Psoas muscle (tissue), 8 donors: ENCODE data around the gene MOV10L1. TPM values are rescaled to one million over a fixed set of nuclear protein-coding genes. Genes with fewer than 3 reads are reported as not detected.
"Not testable (repeated sequence)": the region's sequence is repeated elsewhere in the genome, so short reads cannot be mapped to it uniquely, and the experiment has no call there.

Source experiments
- ATAC-seq, 4 donors: fragments of 200-7000 bp; cut with Tn5 transposase; one replicate each; pipeline ENCODE4 v1.9.1; 2020; ENCODE audit warnings: moderate library complexity in 3 of 4, mild to moderate bottlenecking in 2 of 4
- DNase-seq, 2 donors: peaks; one replicate each; pipeline ENCODE4 v3.0.0-alpha.2; 2020
- H3K27ac ChIP-seq: fragments of 200-600 bp; one replicate; pipeline ENCODE4 v1.8.0; 2022
- H3K27me3 ChIP-seq, 3 donors: fragments of 200-600 bp in 1 of 3; one replicate each; pipeline versions ENCODE4 v1.6.1 to v1.8.0; 2013 to 2022; ENCODE audit warnings: low read length in 2 of 3, mild to moderate bottlenecking in 2 of 3, moderate library complexity in 1 of 3; ENCODE audit not compliant: insufficient read depth in 3 of 3
- H3K36me3 ChIP-seq, 2 donors: fragments of 200-600 bp in 1 of 2; one replicate each; pipeline versions ENCODE4 v1.6.1 to v1.8.0; 2013 to 2022; ENCODE audit warnings: low read depth in 1 of 2, mild to moderate bottlenecking in 1 of 2, moderate library complexity in 1 of 2; ENCODE audit not compliant: insufficient read depth in 1 of 2
- H3K4me1 ChIP-seq: fragments of 200-600 bp; one replicate; pipeline ENCODE4 v1.8.0; 2022
- H3K4me3 ChIP-seq: fragments of 200-600 bp; one replicate; pipeline ENCODE4 v1.8.0; 2022; ENCODE audit warnings: mild to moderate bottlenecking
- H3K9me3 ChIP-seq: fragments of 200-600 bp; one replicate; pipeline ENCODE4 v1.8.0; 2022
- CTCF ChIP-seq: fragments of 200-600 bp; IDR thresholded peaks from one replicate; pipeline ENCODE4 v1.8.0; 2022; ENCODE audit warnings: antibody characterized with exemption
- WGBS, 3 donors: extraction: QIAGEN DNeasy Blood & Tissue Kit; methylation state at CpG; one replicate each; pipeline versions ENCODE4 v1.1.6 to v1.1.7; 2013; 5-methylcytosine and 5-hydroxymethylcytosine counted together
- intact Hi-C, 2 donors: fragments of 100-400 bp; cut with DNase I; formaldehyde crosslinking; loops; one replicate each; pipeline versions ENCODE4 v1.11.0 to v1.14.2; 2022
- polyA plus RNA-seq, 3 donors: library from polyadenylated mRNA; stranded (reverse); fragments of 200-250 nt; gene quantifications; one replicate each; pipeline ENCODE4 v1.2.3, GENCODE V29; 2013
- total RNA-seq, 4 donors: library from RNA; stranded (reverse); fragmentation: NEBNext Ultra II Directional in 2 of 4; extraction: Animal tissue kit (Norgen Biotek cat#: 25700) in 2 of 4; gene quantifications; one replicate each; pipeline versions ENCODE4 v1.2.1 to v1.2.4, GENCODE V29; 2021 to 2023
- donor health status: healthy with polysubstance abuse.
- donor health status: DM: no; HTN: no; CAD: no; lungs with moderate emphysema.
- donor health status: Bipolar disorder and iron deficiency.
- donor health status: healthy.
- donor health status: DM: yes; HTN: yes; CAD: no.
- donor health status: DM: no; HTN: no; CAD: no.
- donor health status: DM: no; HTN: no; CAD: no.
- donor health status: DM: yes; HTN: yes; CAD: no.

The MOV10L1 gene
- total and polyA plus RNA-seq, 7 donors, result 0.05 to 0.39 (median 0.07) TPM; not detected in 4

- no peak for ATAC-seq
- Histone ChIP-seq H3K9me3 (no peaks in the 10 kb centered on the region), H3K27me3 (peaks cover 0 to 14% (median 6%) of the 10 kb centered on the region in 3 donors), H3K27ac (no peak overlapping the region), H3K4me3 (no peak overlapping the region), H3K4me1 (no peaks in the 10 kb centered on the region), H3K36me3 (no peaks in the 10 kb centered on the region)
- no peak for TF ChIP-seq CTCF
- 55 to 66% (median 64%) methylated on average over 5 of the region's 5 CpGs for WGBS, 3 donors
- no peak for DNase-seq
- intact Hi-C loops, result no loop called here
Measured at GRCh38 chr22:50136581-50137015, 46.8 kb downstream of the MOV10L1 start.

- H3K4me1 ChIP-seq, intact Hi-C loops, ATAC-seq, H3K9me3 ChIP-seq, H3K27ac ChIP-seq, H3K4me3 ChIP-seq, DNase-seq, H3K36me3 ChIP-seq: not testable (repeated sequence)
- peaks cover 0 to 19% (median 6%) of the 10 kb centered on the region in 3 donors for H3K27me3 ChIP-seq
- 96 to 97% (median 96%) methylated on average over 9 of the region's 9 CpGs for WGBS, 3 donors
Measured at GRCh38 chr22:50137277-50137676, 47.5 kb downstream of the MOV10L1 start.

GRCh38 chr22:50138041-50138440 lies 48.2 kb downstream of the MOV10L1 start:
- TF ChIP-seq CTCF, result no peak
- ATAC-seq, result no peak
- no peak overlapping the region for H3K4me3 ChIP-seq
- peaks cover 0 to 23% (median 2%) of the 10 kb centered on the region in 3 donors for H3K27me3 ChIP-seq
- no peaks in the 10 kb centered on the region for H3K4me1 ChIP-seq
- H3K27ac ChIP-seq, result no peak overlapping the region
- H3K9me3 ChIP-seq, result no peaks in the 10 kb centered on the region
- intact Hi-C loops, result no loop called here
- DNase-seq, result no peak
- no peaks in the 10 kb centered on the region for H3K36me3 ChIP-seq
- WGBS, 3 donors, result 83 to 85% (median 84%) methylated on average over 4 of the region's 4 CpGs

- DNase-seq (no peak), ATAC-seq (no peak)
- H3K36me3 ChIP-seq, result no peaks in the 10 kb centered on the region
- WGBS, 3 donors, result 82 to 88% (median 87%) methylated on average over 9 of the region's 9 CpGs
- H3K9me3 ChIP-seq, result no peaks in the 10 kb centered on the region
- H3K4me1 ChIP-seq, result no peaks in the 10 kb centered on the region
- no peak overlapping the region for H3K4me3 ChIP-seq
- peaks cover 0 to 32% (median 4%) of the 10 kb centered on the region in 3 donors for H3K27me3 ChIP-seq
- H3K27ac ChIP-seq, result no peak overlapping the region
- intact Hi-C loops, result no loop called here
- TF ChIP-seq CTCF, result no peak
Measured at GRCh38 chr22:50138988-50139387, 49.2 kb downstream of the MOV10L1 start.

- 69 to 74% (median 73%) methylated on average over 15 of the region's 15 CpGs for WGBS, 3 donors
Measured at GRCh38 chr22:50139843-50140415, 50.1 kb downstream of the MOV10L1 start.

More at GRCh38 chr22:50139843-50140415, 50.1 kb downstream of the MOV10L1 start:
- H3K9me3 ChIP-seq, result no peaks in the 10 kb centered on the region
- no peak overlapping the region for H3K4me3 ChIP-seq
- ATAC-seq (no peak), DNase-seq (no peak)
- H3K27me3 ChIP-seq, result peaks cover 0 to 32% (median 6%) of the 10 kb centered on the region in 3 donors
- TF ChIP-seq CTCF, result no peak
- no peaks in the 10 kb centered on the region for H3K4me1 ChIP-seq
- H3K36me3 ChIP-seq, result no peaks in the 10 kb centered on the region
- H3K27ac ChIP-seq, result no peak overlapping the region
- intact Hi-C loops, result no loop called here
